Activated CD8-positive, alpha-beta memory T cell treated with anti-CD3 and anti-CD28 coated beads, Interleukin-2, amount 10 ng/mL, durations not matched to agents 7 days and 5 days (primary cell): ENCODE measurements around the gene SLFNL1. TPM values are rescaled to one million over a fixed set of nuclear protein-coding genes. Genes with fewer than 3 reads are reported as not detected.
A peak's percentile ranks its signal among the peaks of the same experiment; 100 is the strongest.

Experiments
- ATAC-seq: fragments of 150-1000 bp; cut with Tn5 transposase; one replicate; pipeline ENCODE4 v1.10.0; 2021; ENCODE audit warnings: moderate library complexity
- CTCF ChIA-PET: fragments of 350-600 bp; sonication (Branson Sonifier 250); formaldehyde crosslinking; loops from one replicate; lab custom pipeline; 2021; ENCODE audit warnings: antibody characterized with exemption; lab: Charles Lee
- DNase-seq: peaks from one replicate; pipeline ENCODE4 v3.0.0-alpha.2; 2020
- H3K27ac Mint-ChIP-seq: one replicate; pipeline ENCODE4 v1.8.0; 2021; ENCODE audit warnings: mild to moderate bottlenecking, mixed read lengths
- H3K27me3 Mint-ChIP-seq: one replicate; pipeline ENCODE4 v1.8.0; 2021; ENCODE audit warnings: mixed read lengths
- H3K36me3 Mint-ChIP-seq: one replicate; pipeline ENCODE4 v1.8.0; 2021; ENCODE audit warnings: mild to moderate bottlenecking, mixed read lengths
- H3K4me1 Mint-ChIP-seq: one replicate; pipeline ENCODE4 v1.8.0; 2021; ENCODE audit warnings: mixed read lengths
- H3K4me3 Mint-ChIP-seq: one replicate; pipeline ENCODE4 v1.8.0; 2021; ENCODE audit warnings: mild to moderate bottlenecking, moderate library complexity, mixed read lengths
- H3K9me3 Mint-ChIP-seq: one replicate; pipeline ENCODE4 v1.8.0; 2022; ENCODE audit warnings: low read depth, mixed read lengths
- total RNA-seq, 2 experiments: library from RNA; stranded (reverse); gene quantifications; one replicate each; pipeline ENCODE4 v1.2.3, GENCODE V29; 2021

The SLFNL1 gene
- total RNA-seq, 2 experiments from 2014 or later = 0.12 to 0.35 TPM

DNA sequence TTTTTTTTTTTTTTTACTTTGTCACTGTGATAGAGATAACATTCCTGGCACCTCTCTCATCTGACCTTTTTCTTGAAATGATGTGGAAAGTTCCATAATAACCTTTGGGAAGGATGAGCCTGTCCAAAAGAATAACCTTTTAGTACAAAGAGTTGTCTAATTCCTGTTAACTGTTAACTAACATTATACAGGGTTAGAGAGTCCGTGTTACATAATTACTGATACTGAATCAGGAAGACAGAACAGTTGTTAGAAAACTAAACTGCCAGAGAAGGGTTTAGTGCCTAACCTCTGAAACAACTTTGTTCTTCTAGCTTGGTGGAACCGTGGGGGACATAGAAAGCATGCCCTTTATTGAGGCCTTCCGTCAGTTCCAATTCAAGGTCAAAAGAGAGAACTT is 33.2 kb downstream of the SLFNL1 start:
- Mint-ChIP-seq H3K36me3 (peaks cover 83% of the 10 kb centered on the region), H3K27ac (no peak overlapping the region), H3K9me3 (no peaks in the 10 kb centered on the region), H3K27me3 (no peaks in the 10 kb centered on the region), H3K4me1 (peaks cover 15% of the 10 kb centered on the region), H3K4me3 (no peak overlapping the region)
- ATAC-seq = no peak
- no peak for DNase-seq
- CTCF ChIA-PET = no interaction called here

DNA sequence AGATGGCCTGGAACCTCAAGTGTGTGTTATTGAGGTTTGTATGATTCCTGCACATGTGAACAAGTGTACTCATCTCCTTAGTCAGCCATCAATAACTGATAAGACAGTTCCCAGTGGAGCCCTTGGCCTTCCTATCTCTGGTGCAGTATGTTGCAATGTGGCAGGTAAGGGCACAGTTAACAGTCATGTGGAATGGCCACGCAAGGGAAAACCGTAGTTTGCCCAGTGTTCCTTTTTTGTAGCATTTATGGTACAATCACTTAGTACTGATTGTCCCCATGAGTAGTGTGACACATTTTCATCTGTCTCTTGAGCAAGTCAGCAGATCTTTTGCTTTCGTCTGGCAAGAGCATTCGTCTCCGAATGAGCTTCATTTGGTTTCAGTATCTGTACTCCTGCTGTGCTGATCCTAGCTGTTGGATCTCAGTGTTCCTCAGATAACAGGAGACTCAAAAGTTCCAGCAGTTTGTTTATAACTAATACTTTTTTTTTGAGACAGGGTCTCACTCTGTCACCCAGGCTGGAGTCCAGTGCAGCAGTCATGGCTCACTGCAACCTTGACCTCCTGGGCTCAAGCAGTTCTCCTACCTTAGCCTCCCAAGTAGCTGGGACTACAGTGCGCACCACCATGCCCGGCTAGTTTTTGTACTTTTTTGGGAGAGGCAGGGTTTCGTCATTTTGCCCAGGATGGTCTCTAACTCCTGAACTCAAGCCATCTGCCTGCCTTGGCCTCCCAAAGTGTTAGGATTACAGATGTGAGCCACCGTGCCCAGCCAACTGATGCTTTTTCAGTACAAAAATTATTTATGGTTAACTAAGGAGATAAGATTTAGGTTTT is 33.9 kb downstream of the SLFNL1 start:
- no peak overlapping the region for H3K4me3 Mint-ChIP-seq
- peaks cover 21% of the 10 kb centered on the region for H3K4me1 Mint-ChIP-seq
- DNase-seq (no peak), ATAC-seq (no peak)
- CTCF ChIA-PET = no interaction called here
- peaks cover 85% of the 10 kb centered on the region for H3K36me3 Mint-ChIP-seq
- no peak overlapping the region for H3K27ac Mint-ChIP-seq
- no peaks in the 10 kb centered on the region for H3K27me3 Mint-ChIP-seq
- H3K9me3 Mint-ChIP-seq = no peaks in the 10 kb centered on the region

DNA sequence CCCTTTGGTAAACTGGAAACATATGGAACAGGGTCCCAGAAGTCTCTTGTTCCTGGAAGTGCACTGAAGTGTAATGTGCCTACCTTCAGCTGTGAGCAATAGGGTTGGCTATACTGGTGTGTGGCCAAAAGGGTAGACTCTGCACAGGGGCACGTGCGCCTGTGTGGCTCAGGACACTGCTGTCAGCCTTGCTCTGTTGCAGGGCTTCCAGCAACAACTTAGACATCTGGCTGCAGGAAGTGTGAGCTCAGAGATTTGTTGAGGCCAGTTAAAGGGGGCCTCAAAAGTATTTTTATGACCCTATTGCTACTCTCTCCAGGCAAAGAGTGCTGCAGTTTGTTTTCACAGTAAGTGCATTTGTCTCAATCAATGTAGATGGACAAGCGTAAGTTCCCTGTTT is 34.6 kb downstream of the SLFNL1 start:
- peaks cover 82% of the 10 kb centered on the region for H3K36me3 Mint-ChIP-seq
- H3K27me3 Mint-ChIP-seq = no peaks in the 10 kb centered on the region
- no peaks in the 10 kb centered on the region for H3K9me3 Mint-ChIP-seq
- no peak overlapping the region for H3K4me3 Mint-ChIP-seq
- ATAC-seq (no peak), DNase-seq (no peak)
- peaks cover 28% of the 10 kb centered on the region for H3K4me1 Mint-ChIP-seq
- CTCF ChIA-PET = interaction anchor here (3.1 kb wide), 1 partner anchor 8 kb away, joined by 8 read pairs; no protein-coding TSS in a partner anchor
- H3K27ac Mint-ChIP-seq = no peak overlapping the region

DNA sequence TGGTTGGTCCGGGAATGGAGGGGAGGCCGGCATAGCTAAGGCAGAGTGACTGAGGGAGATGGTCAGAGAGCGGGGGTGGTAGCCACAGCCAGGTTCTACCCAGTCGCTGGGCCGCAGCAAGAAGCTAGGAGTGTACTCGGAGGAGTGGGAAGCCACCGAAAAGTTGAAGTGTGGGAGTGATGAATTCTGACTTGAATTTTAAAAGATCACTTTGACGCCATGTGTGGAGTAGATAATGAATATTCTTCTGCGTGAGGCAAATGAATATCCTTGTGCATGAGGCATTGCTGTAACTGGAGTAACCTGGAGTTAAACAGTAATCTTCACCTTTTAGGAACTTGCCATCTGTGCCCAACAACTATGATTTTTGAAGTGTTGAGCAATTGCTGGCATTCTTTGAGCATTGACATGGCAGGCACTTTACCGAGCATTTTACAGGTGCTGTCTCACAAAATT is 35.2 kb downstream of the SLFNL1 start:
- Mint-ChIP-seq H3K27me3 (no peaks in the 10 kb centered on the region), H3K4me3 (no peak overlapping the region), H3K36me3 (peaks cover 77% of the 10 kb centered on the region), H3K9me3 (no peaks in the 10 kb centered on the region), H3K27ac (no peak overlapping the region), H3K4me1 (peaks cover 32% of the 10 kb centered on the region)
- ATAC-seq = no peak
- DNase-seq = no peak
- CTCF ChIA-PET = interaction anchor here (3.1 kb wide), 1 partner anchor 9 kb away, joined by 8 read pairs; no protein-coding TSS in a partner anchor

DNA sequence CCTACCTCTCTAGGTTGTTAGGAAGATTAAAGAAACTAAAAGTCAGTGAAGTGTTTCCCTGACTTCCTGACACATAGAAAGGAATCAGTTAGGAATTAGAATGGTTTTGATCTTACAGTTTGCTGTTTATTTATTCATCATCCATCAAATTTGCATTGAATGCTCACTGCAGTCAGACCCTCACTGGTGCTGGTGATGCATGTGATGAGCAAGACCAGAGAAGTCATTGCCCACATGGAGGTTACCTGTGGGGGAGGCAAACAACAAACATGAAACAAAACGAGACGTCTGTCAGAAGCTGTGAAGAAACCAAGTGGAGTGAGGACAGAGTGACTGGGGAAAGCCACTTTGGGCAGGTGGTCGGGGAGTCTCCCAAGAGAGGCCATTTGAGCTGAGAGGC is 35.6 kb downstream of the SLFNL1 start:
- peaks cover 37% of the 10 kb centered on the region for H3K4me1 Mint-ChIP-seq
- DNase-seq (no peak), ATAC-seq (no peak)
- no peaks in the 10 kb centered on the region for H3K9me3 Mint-ChIP-seq
- CTCF ChIA-PET = interaction anchor here (1.8 to 3.1 kb wide), 2 partner anchors 9 to 37 kb away, joined by 4 to 8 read pairs; no protein-coding TSS in a partner anchor
- no peak overlapping the region for H3K4me3 Mint-ChIP-seq
- H3K36me3 Mint-ChIP-seq = peaks cover 77% of the 10 kb centered on the region
- no peaks in the 10 kb centered on the region for H3K27me3 Mint-ChIP-seq
- peak overlapping the region; percentile 13 for H3K27ac Mint-ChIP-seq

DNA sequence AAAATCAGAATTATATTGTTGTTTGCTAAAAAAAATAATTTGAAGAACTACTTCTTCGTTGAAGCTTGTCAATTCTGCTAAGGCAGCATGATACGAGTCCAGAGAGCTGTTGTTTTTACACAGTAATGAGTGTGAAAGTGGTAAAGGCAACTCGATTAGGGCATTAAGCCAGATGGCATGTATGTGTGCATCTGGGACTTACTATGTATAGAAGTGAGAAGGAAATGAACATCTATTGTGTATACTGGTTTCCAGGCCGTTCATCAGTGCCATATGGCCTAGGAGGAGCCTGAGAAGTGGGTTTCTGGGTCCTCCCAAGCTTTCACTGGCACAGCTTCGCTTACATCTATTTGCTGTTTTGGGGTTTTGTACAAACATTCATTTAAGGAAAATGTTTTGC is 36.4 kb downstream of the SLFNL1 start:
- no peaks in the 10 kb centered on the region for H3K9me3 Mint-ChIP-seq
- no peaks in the 10 kb centered on the region for H3K27me3 Mint-ChIP-seq
- H3K4me3 Mint-ChIP-seq = no peak overlapping the region
- DNase-seq (no peak), ATAC-seq (no peak)
- CTCF ChIA-PET = interaction anchor here (1.8 to 3.1 kb wide), 2 partner anchors 10 to 37 kb away, joined by 4 to 8 read pairs; no protein-coding TSS in a partner anchor
- peaks cover 40% of the 10 kb centered on the region for H3K4me1 Mint-ChIP-seq
- peaks cover 75% of the 10 kb centered on the region for H3K36me3 Mint-ChIP-seq
- H3K27ac Mint-ChIP-seq = peak overlapping the region; percentile 58

DNA sequence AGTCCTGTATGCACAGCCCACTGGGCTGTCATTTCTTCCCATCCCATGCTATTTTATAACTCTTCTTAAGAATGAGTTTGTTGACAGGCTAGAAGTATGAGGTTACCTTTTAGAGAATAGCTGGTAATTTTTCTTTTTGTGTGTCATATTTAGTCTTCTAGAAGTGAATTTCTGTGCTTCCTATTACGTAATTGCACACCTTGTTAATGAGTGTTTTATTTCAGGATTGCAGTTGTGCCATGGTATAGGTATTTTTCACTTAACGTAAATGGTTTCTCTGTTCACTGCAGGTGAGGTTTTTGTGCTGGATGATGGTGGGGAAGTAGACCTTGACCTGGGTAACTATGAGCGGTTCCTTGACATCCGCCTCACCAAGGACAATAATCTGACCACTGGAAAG is 37.0 kb downstream of the SLFNL1 start:
- DNase-seq (no peak), ATAC-seq (no peak)
- no peaks in the 10 kb centered on the region for H3K9me3 Mint-ChIP-seq
- no peak overlapping the region for H3K4me3 Mint-ChIP-seq
- no peak overlapping the region for H3K27ac Mint-ChIP-seq
- peaks cover 70% of the 10 kb centered on the region for H3K36me3 Mint-ChIP-seq
- peaks cover 40% of the 10 kb centered on the region for H3K4me1 Mint-ChIP-seq
- no peaks in the 10 kb centered on the region for H3K27me3 Mint-ChIP-seq
- CTCF ChIA-PET = interaction anchor here (1.8 to 3.1 kb wide), 4 partner anchors 11 to 36 kb away, joined by 4 to 11 read pairs (median 7); no protein-coding TSS in a partner anchor

DNA sequence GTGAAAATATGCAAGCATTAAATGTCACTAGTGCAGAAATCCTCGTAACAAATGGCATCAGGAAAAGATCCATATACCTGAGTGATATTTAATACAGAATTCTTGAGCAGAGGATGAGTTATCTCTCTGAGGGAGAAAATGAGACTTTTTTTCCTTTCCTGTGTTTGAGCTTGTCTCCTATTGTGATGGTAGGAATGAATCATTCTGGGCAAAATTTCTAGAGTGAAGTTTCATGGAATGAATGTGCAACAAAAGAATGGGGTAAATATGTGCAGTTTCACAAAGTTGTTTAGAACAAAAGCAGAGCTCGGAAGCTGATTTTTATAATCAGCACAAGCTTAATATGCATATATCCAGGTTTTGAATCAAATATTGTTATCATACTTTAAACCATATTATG is 37.5 kb downstream of the SLFNL1 start:
- H3K4me3 Mint-ChIP-seq = no peak overlapping the region
- peaks cover 40% of the 10 kb centered on the region for H3K4me1 Mint-ChIP-seq
- H3K36me3 Mint-ChIP-seq = peaks cover 65% of the 10 kb centered on the region
- CTCF ChIA-PET = interaction anchor here (1.9 to 3.1 kb wide), 3 partner anchors 11 to 34 kb away, joined by 6 to 11 read pairs (median 8); no protein-coding TSS in a partner anchor
- H3K27ac Mint-ChIP-seq = peak overlapping the region; percentile 24
- no peaks in the 10 kb centered on the region for H3K27me3 Mint-ChIP-seq
- H3K9me3 Mint-ChIP-seq = no peaks in the 10 kb centered on the region
- ATAC-seq (no peak), DNase-seq (no peak)

DNA sequence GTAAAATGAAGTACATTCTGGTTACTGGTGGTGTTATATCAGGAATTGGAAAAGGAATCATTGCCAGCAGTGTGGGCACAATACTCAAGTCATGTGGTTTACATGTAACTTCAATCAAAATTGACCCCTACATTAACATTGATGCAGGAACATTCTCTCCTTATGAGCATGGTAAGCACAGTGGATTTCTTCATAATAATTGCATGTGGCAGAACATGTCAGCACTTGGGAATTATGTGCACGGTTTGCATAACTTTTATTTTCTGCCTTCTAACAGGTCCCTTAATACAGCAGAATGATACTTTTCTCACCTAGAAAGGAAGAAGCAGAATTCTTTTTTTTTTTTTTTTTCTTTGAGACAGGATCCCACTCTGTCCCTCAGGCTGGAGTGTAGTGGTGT is 38.2 kb downstream of the SLFNL1 start:
- Mint-ChIP-seq H3K36me3 (peaks cover 58% of the 10 kb centered on the region), H3K4me3 (no peak overlapping the region), H3K27me3 (no peaks in the 10 kb centered on the region), H3K9me3 (no peaks in the 10 kb centered on the region), H3K4me1 (peaks cover 43% of the 10 kb centered on the region), H3K27ac (peak overlapping the region; percentile 30)
- CTCF ChIA-PET = interaction anchor here (1.9 to 2.4 kb wide), 2 partner anchors 20 to 33 kb away, joined by 6 to 11 read pairs; no protein-coding TSS in a partner anchor
- DNase-seq (no peak), ATAC-seq (no peak)

DNA sequence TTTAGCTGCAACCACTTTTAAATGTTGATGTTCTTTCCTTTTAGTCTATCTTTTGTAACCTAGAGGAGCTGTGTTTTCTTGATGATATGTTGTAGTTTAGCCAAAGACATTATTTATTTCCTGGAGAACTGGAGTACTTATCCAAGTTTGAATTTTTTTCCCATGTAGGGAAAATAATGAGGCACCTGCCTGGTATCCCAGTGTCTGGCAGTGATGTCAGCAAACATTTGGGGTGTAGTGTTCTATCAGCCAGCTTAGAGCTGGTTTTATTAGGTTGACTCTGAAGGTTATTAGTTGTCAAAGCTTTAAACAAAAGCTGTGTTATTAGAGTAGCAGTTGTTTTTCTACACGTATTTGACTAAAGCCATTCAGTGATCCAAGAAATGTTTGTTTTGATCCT is 38.8 kb downstream of the SLFNL1 start:
- H3K36me3 Mint-ChIP-seq = peaks cover 53% of the 10 kb centered on the region
- no peak for ATAC-seq
- H3K4me1 Mint-ChIP-seq = peaks cover 43% of the 10 kb centered on the region
- H3K27ac Mint-ChIP-seq = no peak overlapping the region
- no peak for DNase-seq
- no peaks in the 10 kb centered on the region for H3K27me3 Mint-ChIP-seq
- H3K9me3 Mint-ChIP-seq = no peaks in the 10 kb centered on the region
- H3K4me3 Mint-ChIP-seq = no peak overlapping the region
- CTCF ChIA-PET = interaction anchor here (0.7 to 2.4 kb wide), 2 partner anchors 21 to 451 kb away, joined by 4 to 11 read pairs; partner anchors contain the start of gene ZNF684

DNA sequence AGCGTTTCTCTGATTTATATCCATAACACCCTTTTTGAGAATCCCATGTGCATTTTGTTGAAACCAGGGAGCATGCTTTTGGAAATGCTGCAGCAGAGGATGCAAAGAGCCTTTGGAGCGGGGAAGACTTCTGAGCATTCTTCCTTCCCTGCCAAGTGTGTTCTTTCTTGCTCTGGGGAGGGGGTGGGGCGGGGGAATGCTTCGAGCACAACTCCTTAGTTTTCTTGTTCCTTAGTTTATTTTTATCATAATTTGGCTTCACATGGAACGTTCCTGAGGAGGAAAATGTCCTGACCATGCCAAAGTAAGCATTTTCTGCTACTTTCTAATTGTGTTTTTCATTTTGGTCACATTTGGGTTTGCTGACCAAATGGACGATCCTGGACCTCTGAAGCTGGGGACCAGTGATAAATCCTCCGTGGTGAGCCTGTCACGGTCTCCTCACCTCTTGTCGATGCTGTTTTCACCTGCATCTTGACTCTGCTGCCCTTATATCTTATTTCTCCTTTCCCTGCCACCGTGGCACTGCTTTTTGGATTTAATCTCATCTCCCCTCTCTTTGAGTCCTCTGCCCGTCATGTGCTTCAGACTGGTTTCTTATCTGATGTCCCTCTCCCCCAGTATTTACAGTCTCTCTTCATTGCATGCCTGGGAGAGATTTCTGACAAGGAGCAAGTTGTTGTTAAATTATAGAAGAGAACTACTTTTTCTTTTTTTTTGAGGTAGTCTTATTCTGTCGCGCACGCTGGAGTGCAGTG is 39.7 kb downstream of the SLFNL1 start:
- Mint-ChIP-seq H3K4me1 (peaks cover 43% of the 10 kb centered on the region), H3K27ac (peak overlapping the region; percentile 87), H3K9me3 (no peaks in the 10 kb centered on the region), H3K27me3 (no peaks in the 10 kb centered on the region), H3K36me3 (peaks cover 44% of the 10 kb centered on the region), H3K4me3 (peak overlapping the region; percentile 87)
- CTCF ChIA-PET = interaction anchor here (0.7 kb wide), 1 partner anchor 450 kb away, joined by 4 read pairs; the partner anchor contains the start of gene ZNF684
- ATAC-seq (no peak), DNase-seq (no peak)

DNA sequence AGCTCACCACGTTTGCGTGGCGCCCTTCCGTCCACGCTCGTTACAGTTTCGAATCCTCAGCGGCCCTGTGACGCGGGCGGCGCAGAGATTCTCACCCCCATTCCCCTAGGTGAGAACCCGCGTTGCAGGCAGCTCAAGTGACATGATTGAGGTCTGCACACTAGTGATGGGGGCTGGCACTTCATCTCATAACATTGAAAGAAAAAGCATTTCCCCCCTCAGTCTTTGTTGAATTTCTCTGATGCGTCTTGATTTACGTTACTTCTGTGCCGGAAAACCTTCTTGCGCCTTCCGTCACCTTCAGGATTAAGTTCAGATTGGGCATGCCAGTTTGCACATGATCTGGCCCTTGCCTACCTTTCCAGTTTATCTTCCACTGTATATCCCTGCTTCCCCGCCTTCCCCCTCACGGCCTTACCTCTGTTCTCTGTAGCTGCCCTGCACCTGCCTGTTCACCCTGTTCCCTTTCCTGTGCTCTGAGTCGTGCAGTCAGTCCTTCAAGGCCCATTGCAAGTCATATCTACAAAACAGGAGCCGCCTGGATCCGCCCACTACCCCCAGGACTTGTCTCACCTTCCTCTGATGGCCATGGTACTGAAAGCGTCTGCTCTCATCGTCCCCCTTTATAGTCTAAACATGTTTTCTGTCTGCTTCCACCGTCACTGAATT is 40.9 kb downstream of the SLFNL1 start:
- H3K27me3 Mint-ChIP-seq = no peaks in the 10 kb centered on the region
- H3K9me3 Mint-ChIP-seq = no peaks in the 10 kb centered on the region
- peaks cover 32% of the 10 kb centered on the region for H3K36me3 Mint-ChIP-seq
- H3K4me1 Mint-ChIP-seq = peaks cover 44% of the 10 kb centered on the region
- H3K4me3 Mint-ChIP-seq = peak overlapping the region; percentile 87
- ATAC-seq = peak; percentile 14
- DNase-seq = peak; percentile 77
- H3K27ac Mint-ChIP-seq = peak overlapping the region; percentile 87
- CTCF ChIA-PET = interaction anchor here (1.2 to 2.9 kb wide), 6 partner anchors 23 to 289 kb away, joined by 3 to 14 read pairs (median 5); partner anchors contain the start of genes CITED4 and NFYC
